Colonic mucosa (tissue), 4 donors: Measurements from ENCODE around the gene CD14. TPM values are rescaled to one million over a fixed set of nuclear protein-coding genes. Genes with fewer than 3 reads are reported as not detected.

Source experiments
- DNase-seq: peaks from one replicate; pipeline ENCODE4 v3.0.0-alpha.2; 2020
- H3K27ac ChIP-seq: fragments of 200-600 bp; one replicate; pipeline ENCODE4 v1.8.0; 2021
- H3K27me3 ChIP-seq: fragments of 200-600 bp; one replicate; pipeline ENCODE4 v1.8.0; 2021
- H3K36me3 ChIP-seq: fragments of 200-600 bp; one replicate; pipeline ENCODE4 v1.8.0; 2021
- H3K4me1 ChIP-seq: fragments of 200-600 bp; one replicate; pipeline ENCODE4 v1.8.0; 2021; ENCODE audit warnings: mild to moderate bottlenecking
- H3K4me3 ChIP-seq: fragments of 200-600 bp; one replicate; pipeline ENCODE4 v1.8.0; 2021
- H3K9ac ChIP-seq, 2 donors: one replicate each; pipeline ENCODE4 v1.7.0; 2013; ENCODE audit warnings: control low read depth in 2 of 2, low read depth in 2 of 2, low read length in 2 of 2
- H3K9me3 ChIP-seq: fragments of 200-600 bp; one replicate; pipeline ENCODE4 v1.8.0; 2021
- CTCF ChIP-seq: fragments of 200-600 bp; IDR thresholded peaks from one replicate; pipeline ENCODE4 v1.8.0; 2022; ENCODE audit warnings: antibody characterized with exemption, mild to moderate bottlenecking
- intact Hi-C: fragments of 100-400 bp; cut with DNase I; formaldehyde crosslinking; loops from one replicate; pipeline ENCODE4 v1.14.1; 2022
- microRNA-seq: library from miRNA; unstranded; fragments of <30 nt; microRNA quantifications from one replicate; pipeline ENCODE4, GENCODE V29; 2019
- total RNA-seq, 2 donors: library from RNA; stranded (reverse); fragmentation: NEBNext Ultra II Directional in 1 of 2; extraction: Animal tissue kit (Norgen Biotek cat#: 25700) in 1 of 2; gene quantifications; one replicate each; pipeline ENCODE4 v1.2.1, GENCODE V29; 2021
- donor health status: healthy.
- donor health status: DM: no; HTN: no; CAD: no.
- donor health status: DM: no; HTN: no; CAD: no.

CD14 gene
- total RNA-seq, 2 donors from 2014 or later: 28.2 to 48.3 TPM

DNA sequence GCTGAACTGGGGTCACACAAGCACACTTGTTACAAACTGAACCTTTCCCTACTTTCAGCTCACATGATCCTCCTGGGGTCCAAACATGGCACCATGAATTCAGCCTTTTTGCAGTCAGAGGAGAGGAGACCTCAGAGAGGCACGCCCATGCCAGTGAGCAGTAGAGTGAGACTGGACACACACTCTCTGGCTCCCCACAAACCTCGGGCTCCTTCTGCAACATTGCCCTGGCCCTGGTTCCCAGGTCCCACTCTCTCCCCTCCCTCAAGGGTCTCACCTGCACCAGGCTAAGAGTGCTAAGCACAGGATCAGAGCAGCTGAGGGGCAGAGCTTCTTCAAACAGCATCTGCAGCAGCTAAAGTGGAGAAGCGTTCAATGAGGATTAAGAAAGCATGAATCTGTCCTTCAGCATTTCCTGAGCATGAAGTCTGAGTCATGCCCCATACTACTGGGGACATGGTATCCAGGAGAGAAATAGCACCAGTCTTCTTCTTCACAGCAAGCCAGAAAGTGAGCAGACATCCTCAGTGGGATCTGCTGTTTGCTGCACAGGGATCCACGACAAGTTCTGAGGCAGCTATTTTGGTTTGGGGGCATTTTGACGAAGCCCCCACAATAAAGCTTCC is 41.1 kb downstream of the CD14 start:
- no peak for DNase-seq
- intact Hi-C loops: no loop called here
- Histone ChIP-seq H3K36me3 (no peaks in the 10 kb centered on the region), H3K9ac (no peak overlapping the region), H3K27ac (no peak overlapping the region), H3K4me1 (no peaks in the 10 kb centered on the region), H3K9me3 (no peaks in the 10 kb centered on the region), H3K4me3 (no peak overlapping the region), H3K27me3 (no peaks in the 10 kb centered on the region)
- TF ChIP-seq CTCF: no peak

- Histone ChIP-seq H3K9me3 (no peaks in the 10 kb centered on the region), H3K36me3 (no peaks in the 10 kb centered on the region), H3K27me3 (no peaks in the 10 kb centered on the region), H3K27ac (no peak overlapping the region), H3K4me1 (no peaks in the 10 kb centered on the region), H3K4me3 (no peak overlapping the region), H3K9ac (no peak overlapping the region)
- intact Hi-C loops: no loop called here
- TF ChIP-seq CTCF: no peak
- DNase-seq: no peak
Observed at GRCh38 chr5:140590861-140591260, 42.1 kb downstream of the CD14 start.

GRCh38 chr5:140588311-140589070 is 44.5 kb downstream of the CD14 start:
- H3K36me3 ChIP-seq: no peaks in the 10 kb centered on the region
- no peak overlapping the region for H3K4me3 ChIP-seq
- no peaks in the 10 kb centered on the region for H3K9me3 ChIP-seq
- DNase-seq: no peak
- no peaks in the 10 kb centered on the region for H3K4me1 ChIP-seq
- H3K27ac ChIP-seq: no peak overlapping the region
- H3K9ac ChIP-seq: no peak overlapping the region
- no peak for TF ChIP-seq CTCF
- intact Hi-C loops: no loop called here
- no peaks in the 10 kb centered on the region for H3K27me3 ChIP-seq

DNA sequence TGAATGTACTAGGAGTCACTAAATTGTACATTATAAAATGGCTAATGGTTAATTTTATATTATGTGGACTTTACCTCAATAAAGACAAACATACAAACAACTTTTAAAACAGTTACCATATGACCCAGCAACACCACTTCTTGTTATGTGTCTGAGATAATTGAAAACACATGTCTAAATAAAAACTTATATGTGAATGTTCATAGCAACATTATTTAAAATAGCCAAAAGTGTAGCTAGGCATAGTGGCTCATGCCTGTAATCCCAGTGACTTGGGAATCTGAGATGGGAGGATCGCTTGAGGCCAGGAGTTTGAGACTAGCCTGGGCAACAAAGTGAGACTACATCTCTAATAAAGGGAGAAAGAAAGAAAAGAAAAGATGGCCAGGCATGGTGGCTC is 45.5 kb downstream of the CD14 start:
- Histone ChIP-seq H3K4me1 (no peaks in the 10 kb centered on the region), H3K27ac (no peak overlapping the region), H3K36me3 (no peaks in the 10 kb centered on the region), H3K4me3 (no peak overlapping the region), H3K9ac (no peak overlapping the region), H3K9me3 (no peaks in the 10 kb centered on the region), H3K27me3 (no peaks in the 10 kb centered on the region)
- intact Hi-C loops: no loop called here
- no peak for TF ChIP-seq CTCF
- DNase-seq: no peak

Small RNA genes lying within 50 kb of the gene (microRNA-seq; reads per million reads assigned to microRNA genes)
- gene MIR3655: not detected

Other genes with a start within 250 kb of the CD14 start
- 100 to 1,000 TPM; 108 to 115 TPM for gene ANKHD1, start 231.3 kb downstream of the CD14 start, total RNA-seq
- 10 to 100 TPM; 13.5 to 13.8 TPM for gene EIF4EBP3, start 85.5 kb downstream of the CD14 start, total RNA-seq
- gene SRA1, start 75.7 kb downstream of the CD14 start, total RNA-seq: 10 to 100 TPM; 24.5 to 34.1 TPM
- 10 to 100 TPM; 11.0 to 17.0 TPM for gene APBB3, start 68.6 kb downstream of the CD14 start, total RNA-seq
- gene SLC35A4, start 68.3 kb downstream of the CD14 start, total RNA-seq: 100 to 1,000 TPM in 1 of 2 donors, 10 to 100 TPM in 1; 78.1 to 129 TPM
- 10 to 100 TPM in 1 of 2 donors, 1 to 10 TPM in 1; 8.7 to 18.9 TPM for gene TMCO6, start 6.3 kb upstream of the CD14 start, total RNA-seq
- gene NDUFA2, start 14.5 kb upstream of the CD14 start, total RNA-seq: 100 to 1,000 TPM in 1 of 2 donors, 10 to 100 TPM in 1; 85.4 to 101 TPM
- gene IK, start 14.7 kb upstream of the CD14 start, total RNA-seq: 10 to 100 TPM; 70.4 to 71.6 TPM
- 10 to 100 TPM; 28.7 to 47.8 TPM for gene WDR55, start 31.7 kb upstream of the CD14 start, total RNA-seq
- gene DND1, start 40.4 kb upstream of the CD14 start, total RNA-seq: under 1 TPM; 0.16 to 0.89 TPM
- 10 to 100 TPM; 41.0 to 66.1 TPM for gene HARS1, start 58.2 kb upstream of the CD14 start, total RNA-seq
- 10 to 100 TPM; 37.8 to 38.7 TPM for gene HARS2, start 58.3 kb upstream of the CD14 start, total RNA-seq
- gene ZMAT2, start 67.3 kb upstream of the CD14 start, total RNA-seq: 10 to 100 TPM; 43.8 to 49.4 TPM
- under 1 TPM in 1 of 2 donors, not detected in 1; 0.13 TPM for gene PCDHA1, start 153.0 kb upstream of the CD14 start, total RNA-seq
- gene PCDHA2, start 161.7 kb upstream of the CD14 start, total RNA-seq: not detected
- under 1 TPM in 1 of 2 donors, not detected in 1; 0.11 TPM for gene PCDHA3, start 167.9 kb upstream of the CD14 start, total RNA-seq
- gene PCDHA4, start 173.9 kb upstream of the CD14 start, total RNA-seq: under 1 TPM; 0.47 to 0.58 TPM
- under 1 TPM; 0.05 to 0.13 TPM for gene PCDHA5, start 188.4 kb upstream of the CD14 start, total RNA-seq
- gene PCDHA6, start 194.8 kb upstream of the CD14 start, total RNA-seq: under 1 TPM; 0.11 to 0.12 TPM
- gene PCDHA7, start 201.1 kb upstream of the CD14 start, total RNA-seq: under 1 TPM; 0.10 to 0.11 TPM
- gene PCDHA8, start 208.0 kb upstream of the CD14 start, total RNA-seq: under 1 TPM in 1 of 2 donors, not detected in 1; 0.10 TPM
- gene PCDHA9, start 215.2 kb upstream of the CD14 start, total RNA-seq: under 1 TPM in 1 of 2 donors, not detected in 1; 0.19 TPM
- gene PCDHA10, start 222.7 kb upstream of the CD14 start, total RNA-seq: under 1 TPM; 0.07 to 0.37 TPM
- not detected for gene PCDHA11, start 235.8 kb upstream of the CD14 start, total RNA-seq
- not detected for gene PCDHA12, start 242.1 kb upstream of the CD14 start, total RNA-seq
- gene PCDHA13, start 248.9 kb upstream of the CD14 start, total RNA-seq: under 1 TPM; 0.05 TPM